Activated CD4-positive, alpha-beta T cell treated with anti-CD3 and anti-CD28 coated beads for 1 hour (primary cell): ENCODE results near the gene STPG2.
"Not testable (repeated sequence)": the region's sequence is repeated elsewhere in the genome, so short reads cannot be mapped to it uniquely, and the experiment has no call there.

Experiments
- DNase-seq: peaks from one replicate; pipeline ENCODE4 v3.0.0-alpha.2; 2020

STPG2 gene

DNA sequence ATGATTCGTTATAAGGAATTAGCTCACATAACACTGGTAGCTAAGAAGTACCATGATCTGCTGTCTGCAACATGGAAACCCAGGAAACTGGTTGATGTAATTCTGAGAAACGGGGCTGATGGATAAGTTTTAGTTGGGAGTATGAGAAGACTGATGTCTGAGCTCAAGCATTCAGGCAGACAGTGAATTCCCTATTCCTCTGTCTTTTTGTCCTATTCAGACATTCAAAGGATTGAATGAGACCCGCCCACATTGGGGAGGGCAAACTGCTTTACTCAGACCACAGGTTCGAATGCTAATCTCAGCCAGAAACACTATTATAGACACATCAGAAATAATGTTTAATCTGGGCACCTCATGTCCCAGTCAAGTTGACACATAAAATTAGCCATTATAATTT is 515.5 kb downstream of the STPG2 start:
- DNase-seq: no peak

DNA sequence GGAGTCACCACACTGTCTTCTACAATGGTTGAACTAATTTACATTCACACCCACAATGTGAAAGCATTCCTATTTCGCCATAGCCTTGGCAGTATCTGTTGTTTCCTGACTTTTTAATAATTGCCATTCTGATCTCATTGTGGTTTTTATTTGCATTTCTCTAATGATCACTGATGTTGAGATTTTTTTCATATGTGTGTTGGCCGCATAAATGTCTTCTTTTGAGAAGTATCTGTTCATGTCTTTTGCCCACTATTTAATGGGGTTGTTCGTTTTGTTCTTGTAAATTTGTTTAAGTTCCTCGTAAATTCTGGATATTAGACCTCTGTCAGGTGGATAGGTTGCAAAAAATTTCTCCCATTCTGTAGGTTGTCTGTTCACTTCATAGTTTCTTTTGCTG is 519.1 kb downstream of the STPG2 start:
- DNase-seq: no peak

GRCh38 chr4:97605932-97606331 is 537.3 kb downstream of the STPG2 start:
- DNase-seq: no peak

- no peak for DNase-seq
Measured at GRCh38 chr4:97593248-97593647, 550.0 kb downstream of the STPG2 start.

DNA sequence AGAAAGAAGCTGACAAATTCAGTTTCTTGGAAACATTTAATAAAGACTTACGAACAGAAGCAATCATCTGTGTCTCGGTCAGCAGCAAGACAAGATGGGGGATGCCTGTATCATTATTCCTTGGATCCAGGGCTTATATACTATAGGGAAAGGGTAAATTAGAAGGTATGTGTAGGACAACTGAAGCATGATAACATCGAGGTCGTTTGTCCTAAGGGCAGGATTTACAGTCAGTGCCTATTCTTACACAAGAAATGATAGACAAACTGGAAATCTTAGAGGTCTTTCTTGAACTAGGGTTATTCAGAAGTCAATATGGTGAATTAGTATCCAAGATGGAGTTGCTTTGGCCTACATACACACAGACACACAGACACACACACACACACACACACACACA is 553.0 kb downstream of the STPG2 start:
- no peak for DNase-seq

- no peak for DNase-seq
Measured at GRCh38 chr4:97589481-97590196, 553.6 kb downstream of the STPG2 start.

- DNase-seq: no peak
Measured at GRCh38 chr4:97587912-97588311, 555.4 kb downstream of the STPG2 start.

- DNase-seq: no peak
Measured at GRCh38 chr4:97585274-97585673, 558.0 kb downstream of the STPG2 start.

- no peak for DNase-seq
Measured at GRCh38 chr4:97582890-97583289, 560.4 kb downstream of the STPG2 start.

DNA sequence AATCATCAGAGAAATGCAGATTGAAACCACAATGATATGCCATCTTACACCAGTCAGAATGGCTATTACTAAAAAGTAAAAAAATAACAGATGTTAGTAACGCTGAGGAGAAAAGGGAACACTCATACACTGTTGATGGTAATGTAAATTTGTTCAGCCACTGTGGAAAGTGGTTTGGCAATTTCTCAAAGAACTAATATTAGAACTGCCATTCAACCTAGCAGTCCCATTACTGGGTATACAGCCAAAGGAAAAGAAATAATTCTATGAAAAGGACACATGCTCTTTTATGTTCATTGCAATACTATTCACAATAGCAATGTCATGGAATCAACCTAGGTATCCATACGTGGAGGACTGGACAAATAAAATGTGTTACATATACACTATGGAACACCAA is 566.3 kb downstream of the STPG2 start:
- no peak for DNase-seq

GRCh38 chr4:97560009-97560408 is 583.3 kb downstream of the STPG2 start:
- DNase-seq: no peak

GRCh38 chr4:97558204-97558778 is 585.0 kb downstream of the STPG2 start:
- no peak for DNase-seq

DNA sequence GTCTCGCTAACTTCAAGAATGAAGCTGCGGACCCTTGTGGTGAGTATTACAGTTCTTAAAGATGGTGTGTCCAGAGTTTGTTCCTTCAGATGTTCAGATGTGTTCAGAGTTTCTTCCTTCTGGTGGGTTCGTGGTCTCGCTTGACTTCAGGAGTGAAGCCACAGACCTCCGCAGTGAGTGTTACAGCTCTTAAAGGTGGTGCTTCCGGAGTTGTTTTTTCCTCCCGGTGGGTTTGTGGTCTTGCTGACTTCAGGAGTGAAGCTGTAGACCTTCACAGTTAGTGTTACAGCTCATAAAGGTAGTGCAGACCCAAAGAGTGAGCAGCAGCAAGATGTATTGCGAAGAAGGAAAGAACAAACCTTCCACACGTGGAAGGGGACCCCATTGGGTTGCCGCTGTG is 592.6 kb downstream of the STPG2 start:
- DNase-seq: not testable (repeated sequence)

DNA sequence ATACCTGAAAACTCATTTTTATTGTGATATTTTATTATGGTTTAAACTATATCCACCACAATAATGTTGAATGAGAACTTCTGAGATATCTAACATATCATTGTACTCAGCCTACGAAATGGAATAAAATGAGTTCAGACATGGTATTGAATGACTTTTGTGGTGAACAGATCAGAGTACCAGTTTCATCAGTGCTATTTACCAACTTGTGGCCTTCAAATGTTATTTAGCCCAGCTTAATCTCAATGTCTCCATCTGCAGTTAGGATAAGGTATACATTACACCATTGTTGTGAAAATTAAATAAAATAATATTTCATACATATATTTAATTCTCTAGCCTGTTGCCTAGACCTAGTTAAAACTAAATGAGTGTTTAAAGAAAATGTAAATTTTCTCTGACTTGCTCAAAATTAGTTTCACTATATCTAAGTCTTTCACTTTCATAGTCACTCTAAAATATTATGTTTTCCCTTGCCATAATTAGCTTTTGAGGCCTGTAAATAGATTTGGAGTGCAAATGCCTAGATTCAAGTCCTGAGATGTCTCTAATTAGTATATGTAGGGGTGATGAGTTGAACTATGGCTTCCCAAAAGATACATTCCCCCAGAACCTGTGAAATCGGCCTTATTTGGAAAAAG is 594.2 kb downstream of the STPG2 start:
- DNase-seq: no peak

- DNase-seq: no peak
Measured at GRCh38 chr4:97548186-97548585, 595.1 kb downstream of the STPG2 start.

DNA sequence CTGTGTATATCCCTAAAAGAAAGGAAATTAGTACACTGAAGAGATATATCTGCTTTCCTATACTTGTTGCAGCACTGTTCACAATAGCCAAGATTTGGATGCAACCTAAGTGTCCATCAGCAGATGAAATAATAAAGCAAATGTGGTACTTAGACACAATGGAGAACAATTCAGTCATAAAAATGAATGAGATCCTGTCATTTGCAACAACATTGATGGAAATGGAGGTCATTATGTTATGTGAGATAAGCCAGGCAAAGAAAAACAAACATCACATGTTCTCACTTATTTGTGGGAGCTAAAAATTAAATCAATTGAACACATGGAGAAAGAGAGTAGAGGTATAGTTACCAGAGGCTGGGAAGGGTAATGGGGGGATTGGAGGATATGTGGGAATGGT is 611.9 kb downstream of the STPG2 start:
- no peak for DNase-seq

GRCh38 chr4:97530676-97531075 is 612.6 kb downstream of the STPG2 start:
- no peak for DNase-seq

- DNase-seq: no peak
Measured at GRCh38 chr4:97525236-97525635, 618.0 kb downstream of the STPG2 start.

DNA sequence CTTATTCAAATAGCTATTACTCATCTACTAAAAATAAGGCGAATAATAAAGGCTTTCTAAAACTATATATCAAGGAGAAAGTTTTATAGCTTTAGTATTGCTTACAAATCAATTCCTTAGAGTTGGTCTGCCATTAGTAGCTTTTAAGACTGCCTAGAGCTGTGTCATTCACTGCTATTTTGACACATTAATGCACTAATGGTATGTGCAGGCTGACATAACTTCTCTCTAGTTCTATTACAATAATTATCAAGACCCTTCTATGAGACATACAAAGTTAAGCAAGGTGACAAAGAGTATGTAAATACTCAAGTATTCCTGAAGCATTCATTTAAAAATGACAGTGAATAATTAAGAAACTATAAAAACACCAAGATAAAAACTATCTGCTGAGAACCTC is 625.3 kb downstream of the STPG2 start:
- DNase-seq: no peak

- DNase-seq: no peak
Measured at GRCh38 chr4:97513917-97514316, 629.4 kb downstream of the STPG2 start.
